Stimulated activated CD4-positive, alpha-beta T cell treated with anti-CD3 and anti-CD28 coated beads, Interleukin-4, amount 100 ng/mL, for 4 hours (primary cell): ENCODE measurements around the gene KNOP1.

Experiments
- DNase-seq, 2 experiments: peaks; one replicate each; pipeline ENCODE4 v3.0.0-alpha.2; 2020

The KNOP1 gene

GRCh38 chr16:19717741-19718623 lies at the start of gene KNOP1, which contains the start of gene IQCK:
Gene KNOP1 (minus strand): TSS chr16:19718227. CDS start chr16:19715035, 3,192 bp downstream.
Gene IQCK (plus strand): TSS chr16:19718271. CDS start chr16:19718307, 36 bp downstream.
- DNase-seq, result peak; percentile 88 to 91

DNA sequence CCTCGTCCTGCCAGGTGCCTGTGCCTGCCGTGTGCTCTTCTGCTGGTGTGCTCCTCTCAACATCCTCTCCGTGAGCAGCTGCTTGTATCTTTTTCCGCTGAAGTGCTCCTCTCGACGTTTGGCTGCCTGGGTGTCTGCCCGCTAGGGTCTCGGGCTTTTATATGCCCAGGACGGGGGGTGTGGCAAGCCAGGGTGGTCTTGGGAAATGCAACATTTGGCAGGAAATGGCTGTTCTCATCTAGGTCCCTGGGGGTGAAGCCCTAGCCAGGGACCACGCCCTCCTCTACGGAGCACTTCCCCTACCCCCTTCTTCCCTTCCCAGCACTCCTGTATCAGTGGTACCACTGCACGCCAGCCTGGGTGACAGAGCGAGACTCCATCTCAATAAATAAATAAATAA lies 49.5 kb upstream of the KNOP1 start:
- DNase-seq, result no peak

GRCh38 chr16:19766988-19767387 lies 49.0 kb upstream of the KNOP1 start:
- no peak for DNase-seq

GRCh38 chr16:19766554-19766884 lies 48.5 kb upstream of the KNOP1 start:
- no peak for DNase-seq

DNA sequence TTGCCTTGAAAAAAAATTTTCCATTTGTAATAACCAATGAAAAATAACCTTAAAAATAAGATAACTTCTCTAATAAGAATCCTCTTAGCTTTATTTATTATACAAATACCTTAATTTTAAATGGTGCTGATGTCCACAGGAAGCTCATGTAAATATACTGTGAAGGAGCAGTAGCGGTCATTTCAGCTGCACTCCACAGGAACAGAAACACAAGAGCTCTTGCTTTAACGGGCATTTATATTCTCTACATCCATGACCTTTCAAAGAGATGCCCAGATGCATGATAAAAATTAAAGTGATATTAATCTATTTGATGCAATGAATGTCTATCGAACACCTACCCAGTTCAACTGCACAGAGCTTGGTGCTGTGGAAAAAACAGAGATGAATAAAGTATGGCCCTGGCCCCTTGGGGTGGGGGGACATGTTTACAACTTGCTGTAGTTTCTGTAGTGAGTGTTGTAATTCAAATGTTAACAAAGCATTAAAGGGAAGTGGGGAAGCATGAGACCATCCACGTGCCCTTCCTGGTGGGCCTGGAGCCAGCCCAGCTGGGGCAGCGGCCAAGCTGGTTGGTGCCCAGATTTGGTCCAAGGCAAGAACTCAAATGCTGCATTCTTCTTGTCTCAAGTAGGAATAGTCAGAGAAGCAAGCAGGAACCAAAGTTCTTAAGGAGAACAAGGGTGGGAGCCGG lies 48.0 kb upstream of the KNOP1 start:
- DNase-seq, result no peak

- DNase-seq, result no peak
Measured at GRCh38 chr16:19760356-19761060, 42.5 kb upstream of the KNOP1 start.

DNA sequence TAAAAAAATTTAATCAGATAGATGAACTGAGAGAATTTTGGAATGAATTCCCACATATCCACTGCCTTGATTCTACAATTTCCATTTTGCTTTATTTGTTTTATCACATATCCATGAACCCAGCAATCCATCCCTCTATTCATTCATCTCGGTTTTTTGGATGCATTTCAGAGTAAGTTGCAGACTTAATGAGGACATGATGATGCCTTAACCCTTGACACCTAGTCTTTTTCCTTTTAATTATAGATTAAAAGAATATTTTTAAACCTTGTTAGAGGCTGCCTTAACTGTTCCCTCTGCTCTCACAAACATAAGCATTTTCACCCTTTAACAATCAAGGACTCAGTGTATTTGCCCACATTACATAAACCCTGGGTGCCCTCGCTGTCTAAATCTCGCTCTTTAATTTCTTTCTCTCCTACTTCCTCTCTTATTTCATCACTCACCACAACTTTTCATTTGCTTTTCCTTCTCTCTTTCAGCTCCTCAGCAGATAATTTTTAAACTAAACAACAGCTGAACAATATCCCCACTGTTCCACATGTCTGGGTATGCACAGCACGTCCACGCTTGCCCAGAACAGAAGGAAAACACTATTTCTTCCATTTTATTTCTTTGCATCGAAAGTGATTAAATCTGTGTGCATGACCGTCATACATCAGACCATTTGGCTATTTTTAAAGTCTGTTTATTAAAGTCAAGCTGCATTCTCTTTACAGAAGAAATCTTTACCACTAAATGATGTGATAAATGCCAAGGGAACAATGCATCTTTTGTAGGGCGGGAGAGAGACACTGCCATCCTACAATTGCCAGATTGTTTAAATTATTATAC lies 40.0 kb upstream of the KNOP1 start:
- DNase-seq, result no peak

DNA sequence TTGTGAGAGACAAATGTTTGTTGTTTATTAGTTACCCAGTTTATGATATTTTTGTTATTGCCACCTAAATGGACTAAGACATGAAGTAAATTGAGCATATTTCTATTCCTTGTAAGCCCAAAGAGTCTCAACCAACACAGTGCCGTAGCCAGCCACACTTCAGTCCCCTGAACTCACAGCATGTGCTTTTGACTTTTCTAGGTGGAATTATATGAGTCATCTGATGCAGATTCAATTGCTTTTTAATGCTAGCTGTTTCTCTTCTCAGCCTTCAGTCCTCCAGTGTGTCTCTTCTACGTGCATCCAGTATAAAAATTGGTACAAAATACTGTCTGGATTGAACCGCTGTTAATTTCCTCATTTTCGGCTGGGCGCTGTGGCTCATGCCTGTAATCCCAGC lies 39.0 kb upstream of the KNOP1 start:
- DNase-seq, result no peak

- DNase-seq, result no peak
Measured at GRCh38 chr16:19755268-19755667, 37.2 kb upstream of the KNOP1 start.

GRCh38 chr16:19754644-19755036 lies 36.6 kb upstream of the KNOP1 start:
- DNase-seq, result no peak

GRCh38 chr16:19753815-19754643 lies 36.0 kb upstream of the KNOP1 start:
- no peak for DNase-seq

- DNase-seq, result no peak
Measured at GRCh38 chr16:19751478-19752385, 33.7 kb upstream of the KNOP1 start.

DNA sequence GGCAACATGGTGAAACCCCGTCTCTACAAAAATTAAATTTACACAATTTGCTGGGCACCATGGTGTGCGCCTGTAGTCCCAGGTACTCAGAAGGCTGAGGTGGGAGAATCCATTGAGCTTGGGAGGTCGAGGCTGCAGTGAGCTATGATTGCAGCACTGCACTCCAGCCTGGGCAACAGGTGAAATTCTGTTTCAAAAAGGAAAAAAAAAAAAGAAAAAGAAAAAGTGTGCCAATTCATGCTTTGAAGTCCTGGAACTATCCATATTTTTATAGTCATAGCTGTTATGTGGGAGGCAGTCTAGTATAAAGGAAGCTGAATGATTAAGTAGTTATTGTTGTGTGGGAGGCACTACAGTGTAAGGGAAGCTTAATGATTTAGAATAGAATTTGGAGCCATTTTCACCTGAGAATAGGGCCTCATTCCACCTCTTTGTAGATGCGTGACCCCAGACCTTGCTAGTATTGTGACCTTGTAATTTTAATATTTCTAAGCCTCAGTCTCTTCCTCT lies 31.6 kb upstream of the KNOP1 start:
- DNase-seq, result no peak

DNA sequence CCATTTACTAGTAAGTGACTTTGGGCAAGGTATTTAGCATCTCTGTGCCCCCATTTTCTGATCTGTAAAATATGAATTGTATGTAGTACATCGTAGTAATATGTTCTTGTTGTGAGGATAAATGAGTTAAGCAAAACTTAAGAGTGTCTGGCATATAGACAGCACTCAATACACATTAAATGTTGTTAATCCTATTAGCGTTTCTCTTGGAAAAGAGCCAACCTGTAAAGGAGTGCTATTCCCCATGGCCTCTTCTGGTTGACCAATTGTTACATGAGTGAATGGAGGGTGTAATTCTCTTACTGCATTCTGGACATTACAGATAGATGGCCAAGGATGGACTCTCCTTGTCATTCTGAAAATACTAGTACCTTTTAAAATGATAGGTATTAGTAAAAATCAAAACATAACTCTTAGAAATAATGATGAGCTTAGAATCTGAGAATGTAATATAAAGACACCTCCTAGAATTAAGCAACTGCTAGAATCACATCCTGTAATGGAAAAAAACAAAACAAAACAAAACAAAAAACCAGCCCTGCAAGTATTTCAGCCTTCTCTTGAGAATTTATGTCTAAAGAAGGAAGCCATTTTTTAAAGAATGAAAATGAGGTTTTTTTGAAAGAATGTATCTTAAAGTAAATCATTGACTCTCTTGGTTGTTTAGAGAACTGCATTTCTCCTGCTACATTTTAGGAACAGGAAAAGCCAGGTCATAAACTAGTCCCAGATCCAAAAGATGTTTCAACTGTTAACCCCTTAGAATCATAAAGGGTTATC lies 30.6 kb upstream of the KNOP1 start:
- DNase-seq, result no peak

DNA sequence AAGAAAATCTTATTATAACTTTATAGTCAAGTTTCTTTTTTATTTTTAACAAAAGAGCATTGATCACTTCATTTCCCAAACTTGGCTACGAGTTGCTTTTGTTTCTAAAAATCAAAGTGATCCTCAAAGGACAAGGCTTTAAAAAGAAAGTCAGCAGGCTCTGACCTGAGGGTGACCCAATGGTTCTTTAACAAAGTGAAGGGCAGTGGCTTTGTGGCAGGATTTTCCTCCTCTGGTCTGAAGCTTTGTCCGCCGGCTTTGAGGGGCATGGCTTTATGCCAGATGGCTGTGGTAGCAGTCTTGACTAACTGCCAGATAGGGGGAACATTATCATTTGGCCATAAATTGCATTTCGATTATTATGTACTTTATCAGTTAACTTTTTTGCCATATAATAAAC lies 28.5 kb upstream of the KNOP1 start:
- no peak for DNase-seq

DNA sequence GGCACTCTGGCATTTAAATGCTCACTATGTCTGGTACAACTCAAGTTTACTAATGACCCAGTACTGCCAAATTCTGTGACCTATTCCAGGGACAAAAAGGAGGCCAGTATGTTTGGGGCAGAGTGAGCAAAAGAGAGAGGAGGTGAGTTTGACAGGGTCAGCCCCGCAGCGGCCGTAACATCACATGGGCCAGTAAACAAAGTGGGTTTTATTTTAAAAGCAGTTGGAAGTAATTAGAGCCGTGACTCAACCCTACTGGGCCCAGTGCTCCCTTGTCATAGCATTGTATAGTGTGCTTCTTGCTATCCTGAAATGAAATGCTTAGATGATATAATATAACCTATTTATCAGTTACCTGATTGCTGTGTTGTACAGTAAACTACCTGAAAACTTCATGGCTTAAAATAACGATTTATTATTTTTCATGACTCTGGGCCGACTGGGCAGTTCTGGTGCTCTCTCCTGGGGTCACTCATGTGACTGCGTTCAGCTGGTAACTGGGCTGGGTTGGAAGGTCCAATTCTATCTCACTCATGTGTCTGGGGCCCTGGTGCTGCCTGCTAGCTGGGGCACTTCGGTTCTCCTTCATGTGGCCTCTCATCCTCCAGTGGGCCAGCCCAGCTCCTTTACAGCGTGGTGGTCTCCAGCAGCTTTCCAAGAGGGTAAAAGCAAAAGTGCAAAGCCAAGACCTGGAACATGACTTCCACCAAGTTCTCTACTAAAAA lies 27.4 kb upstream of the KNOP1 start:
- DNase-seq, result no peak

DNA sequence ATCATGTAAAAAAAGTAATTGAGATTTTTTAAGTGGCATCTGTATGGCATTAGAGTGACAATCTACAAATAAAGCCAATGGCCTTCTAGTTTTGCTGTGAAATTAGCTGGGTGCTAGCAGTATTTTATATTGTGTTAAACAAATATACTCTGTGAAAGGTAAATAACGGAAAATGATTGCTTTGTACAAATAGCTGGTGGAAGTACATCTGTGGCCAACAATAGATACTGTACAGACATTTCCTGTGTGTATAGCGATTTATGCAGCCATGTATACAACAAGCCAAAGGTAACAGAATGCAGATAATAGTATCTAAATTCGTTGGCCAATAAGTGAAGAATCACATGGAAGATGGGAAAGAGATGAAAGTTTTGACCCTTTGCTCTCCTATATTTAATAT lies 26.6 kb upstream of the KNOP1 start:
- DNase-seq, result no peak

DNA sequence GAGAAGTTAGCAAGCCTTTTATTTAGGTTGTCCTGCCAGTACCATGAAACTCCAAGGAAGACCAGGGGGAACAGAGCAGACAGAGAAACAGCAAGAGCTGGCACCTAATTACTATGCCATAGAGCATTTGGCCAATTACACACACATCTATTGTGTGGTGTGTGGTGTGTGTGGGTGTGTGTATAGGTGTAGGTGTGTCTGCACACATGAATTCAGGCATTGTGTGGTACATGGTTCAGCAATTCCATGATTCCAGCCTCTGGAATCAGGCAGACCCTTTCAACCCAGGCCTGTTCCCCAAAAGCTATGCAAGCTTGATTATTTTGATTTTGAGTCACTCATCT lies 25.8 kb upstream of the KNOP1 start:
- no peak for DNase-seq

- no peak for DNase-seq
Measured at GRCh38 chr16:19741354-19741753, 23.3 kb upstream of the KNOP1 start.
